Measurements from ENCODE around the gene CCBE1.

Gene CCBE1

GRCh38 chr18:59612381-59612780, 84.8 kb downstream of the CCBE1 start:
- no peak for DNase-seq

DNA sequence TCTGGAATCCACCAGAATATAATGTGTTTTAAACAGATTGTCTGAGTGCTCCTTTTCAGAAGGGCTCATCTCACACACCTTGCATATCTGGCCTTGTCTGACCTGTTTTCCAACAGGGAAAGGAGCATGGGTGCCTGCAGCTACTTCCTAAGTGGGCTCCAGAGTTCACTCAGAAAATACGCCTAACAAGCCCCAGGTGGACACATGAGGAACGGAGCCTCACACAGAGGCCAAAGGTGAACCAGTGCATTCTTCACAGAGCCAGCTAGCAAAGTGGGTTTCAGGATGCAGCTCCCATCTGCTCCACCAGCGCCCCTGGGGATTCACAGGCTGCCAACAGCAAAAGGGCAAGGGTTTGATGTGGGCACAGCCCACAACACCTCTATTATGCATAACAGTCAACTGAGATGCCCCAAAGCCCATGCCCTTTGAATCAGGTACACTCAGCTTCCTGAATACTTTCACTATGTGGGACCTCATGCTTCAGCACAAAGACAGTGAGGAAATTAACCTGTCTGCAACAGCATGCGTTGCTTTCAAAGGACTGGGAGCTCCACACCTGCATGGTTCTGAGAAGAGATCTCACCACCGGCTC, 86.6 kb downstream of the CCBE1 start:
- no peak for DNase-seq

DNA sequence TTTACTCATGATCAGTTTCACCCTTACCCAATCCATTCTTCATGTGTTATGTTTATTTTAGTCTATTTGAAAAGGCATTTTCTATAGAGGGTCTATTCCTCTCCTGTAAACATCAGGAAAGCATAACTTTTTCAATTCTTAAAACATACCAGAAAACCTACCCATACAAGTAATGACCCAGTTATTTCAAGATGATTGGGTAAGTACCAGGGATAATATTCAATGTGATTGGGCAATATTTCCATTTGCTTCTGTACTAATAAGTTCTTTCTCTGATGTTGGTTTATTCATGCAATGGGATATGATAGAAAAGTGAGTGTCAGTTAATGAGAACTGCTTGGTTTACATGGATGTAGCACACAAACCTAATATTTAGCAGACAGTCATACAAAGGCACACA, 87.6 kb downstream of the CCBE1 start:
- DNase-seq, result no peak

DNA sequence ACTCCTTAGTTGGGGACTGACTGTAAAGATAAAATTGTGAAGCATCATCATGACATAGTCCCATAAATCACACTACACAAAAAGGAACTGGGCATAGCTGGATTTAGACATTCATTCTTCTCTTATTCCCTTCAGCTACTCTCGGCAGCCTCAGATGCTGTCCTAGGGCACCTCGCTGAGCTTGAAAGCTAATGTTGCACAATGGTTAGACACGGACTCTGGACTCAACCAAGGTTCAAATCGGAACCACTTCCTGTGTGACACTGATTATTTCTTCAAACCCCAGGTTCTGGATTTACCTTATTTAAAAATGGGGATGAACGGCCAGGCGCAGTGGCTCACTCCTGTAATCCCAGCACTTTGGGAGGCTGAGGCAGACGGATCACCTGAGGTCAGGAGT, 89.8 kb downstream of the CCBE1 start:
- no peak for DNase-seq

DNA sequence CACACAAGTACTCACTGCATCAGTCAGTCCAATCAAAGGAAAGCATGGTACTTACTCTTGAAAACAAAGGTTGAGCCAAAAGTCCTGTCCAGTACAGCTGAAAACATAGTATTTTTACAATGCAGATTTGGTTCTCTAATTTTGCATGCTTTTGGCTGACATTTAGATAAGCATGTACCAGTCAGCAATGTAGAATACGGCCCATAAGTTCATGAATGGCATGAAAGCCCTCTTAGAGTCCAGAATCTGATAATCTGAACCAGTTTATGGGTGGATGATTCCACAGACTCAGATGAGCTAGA, 90.2 kb downstream of the CCBE1 start:
- DNase-seq, result no peak

DNA sequence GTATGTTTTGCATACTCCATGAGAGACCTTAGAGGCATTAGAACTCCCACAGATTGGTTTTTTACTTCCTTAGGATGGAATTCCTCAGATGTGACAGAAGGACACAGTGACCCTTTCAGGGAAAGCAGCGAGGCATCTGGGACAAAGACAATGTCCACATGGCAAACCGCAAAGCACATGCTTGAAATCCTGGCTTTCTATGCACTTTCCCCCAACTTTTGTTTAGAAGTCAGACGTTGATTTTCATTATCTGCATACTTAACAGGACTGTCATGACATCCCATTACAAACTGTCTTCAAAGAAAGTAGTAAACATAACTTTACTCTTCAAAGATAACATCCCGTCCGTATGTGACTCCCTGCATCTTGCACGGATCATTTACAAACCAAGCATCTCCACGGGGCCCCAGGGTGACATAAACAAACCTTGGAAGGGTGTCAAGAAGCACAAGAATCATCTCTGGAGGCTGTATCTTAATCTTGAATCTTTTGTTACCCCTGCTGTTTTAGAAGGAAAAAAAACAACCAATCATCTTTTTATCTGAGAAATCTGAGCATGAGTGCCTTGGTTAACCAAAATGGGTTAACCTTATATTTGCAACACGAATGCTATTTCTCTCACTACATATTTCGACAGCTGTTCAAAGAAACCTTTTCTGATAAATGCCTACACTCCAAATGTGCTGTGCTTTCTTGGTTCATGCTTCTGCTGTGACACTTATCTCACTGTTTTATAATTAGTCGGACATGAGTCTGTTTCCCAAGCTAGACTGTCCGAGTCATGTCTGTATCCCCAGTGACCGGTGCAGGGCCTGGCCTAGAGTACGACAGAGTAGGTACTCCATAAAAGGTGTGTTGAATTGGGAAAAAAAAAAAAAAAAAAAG, 90.8 kb downstream of the CCBE1 start:
- DNase-seq, result no peak

DNA sequence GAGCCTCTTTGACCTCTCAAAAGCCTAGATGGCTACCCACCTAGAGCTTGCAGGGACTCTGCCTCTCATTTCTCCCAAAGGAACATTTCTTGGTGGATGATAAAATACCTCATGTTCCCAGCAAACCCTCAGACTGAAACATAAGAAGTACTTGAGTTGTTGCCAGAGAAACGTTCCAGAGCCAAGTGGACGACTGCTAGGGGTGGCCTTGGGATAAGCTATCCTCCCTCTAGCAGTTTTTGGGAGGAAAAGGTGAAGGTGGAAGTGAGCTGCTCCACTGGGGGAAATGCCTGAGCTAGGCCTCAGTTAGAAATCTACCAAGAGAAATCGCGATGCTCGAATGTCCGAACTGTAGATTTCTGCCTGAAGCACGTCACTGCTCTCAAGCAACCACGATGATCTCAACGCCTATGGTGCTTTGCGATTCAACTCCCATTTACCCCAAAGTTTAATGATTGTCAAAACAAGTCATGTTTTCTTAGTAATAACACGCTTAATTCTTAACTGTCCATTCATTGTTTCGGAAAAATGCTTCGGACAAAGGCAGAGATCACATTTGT, 91.5 kb downstream of the CCBE1 start:
- DNase-seq, result no peak

- no peak for DNase-seq
Observed at GRCh38 chr18:59604877-59605276, 92.3 kb downstream of the CCBE1 start.

- no peak for DNase-seq
Observed at GRCh38 chr18:59597049-59597448, 100.2 kb downstream of the CCBE1 start.

DNA sequence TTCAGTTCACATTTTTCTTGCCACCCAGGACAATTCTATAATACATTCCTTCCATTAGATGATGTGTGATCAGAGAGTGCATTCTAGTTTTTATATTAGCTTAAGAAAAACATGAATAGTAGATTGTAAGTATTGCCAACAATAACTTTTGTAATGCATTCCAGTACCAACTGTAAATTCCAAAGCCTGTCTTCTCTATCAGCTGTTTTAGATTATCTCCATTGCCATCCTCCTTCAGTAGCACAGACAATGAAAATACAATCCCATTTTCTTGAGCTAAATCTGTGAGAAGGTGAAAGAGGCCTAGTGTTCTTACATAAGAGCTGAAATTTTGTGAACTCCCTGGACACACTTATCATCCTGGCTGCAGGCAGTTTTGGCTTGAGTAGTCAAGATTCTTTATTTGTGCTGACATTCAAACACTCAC, 103.9 kb downstream of the CCBE1 start:
- DNase-seq, result no peak

DNA sequence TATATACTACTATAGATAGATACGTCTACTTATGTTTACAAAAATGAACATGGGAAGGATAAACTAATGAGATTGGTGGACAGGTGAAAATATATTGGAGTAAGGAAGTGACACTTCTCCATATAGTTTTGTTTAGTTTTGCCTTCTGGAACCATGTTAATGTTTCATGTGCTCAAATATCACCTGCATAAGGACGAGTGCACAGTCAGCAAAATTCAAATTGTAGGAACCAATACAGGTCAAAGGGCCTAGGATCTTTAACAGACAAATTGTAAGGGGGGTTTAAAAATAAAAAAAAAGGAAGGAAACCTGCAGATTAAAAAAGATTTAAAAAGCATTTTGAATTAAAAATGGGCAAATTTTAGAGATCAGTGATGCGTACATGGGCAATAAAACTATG, 104.6 kb downstream of the CCBE1 start:
- DNase-seq, result no peak

DNA sequence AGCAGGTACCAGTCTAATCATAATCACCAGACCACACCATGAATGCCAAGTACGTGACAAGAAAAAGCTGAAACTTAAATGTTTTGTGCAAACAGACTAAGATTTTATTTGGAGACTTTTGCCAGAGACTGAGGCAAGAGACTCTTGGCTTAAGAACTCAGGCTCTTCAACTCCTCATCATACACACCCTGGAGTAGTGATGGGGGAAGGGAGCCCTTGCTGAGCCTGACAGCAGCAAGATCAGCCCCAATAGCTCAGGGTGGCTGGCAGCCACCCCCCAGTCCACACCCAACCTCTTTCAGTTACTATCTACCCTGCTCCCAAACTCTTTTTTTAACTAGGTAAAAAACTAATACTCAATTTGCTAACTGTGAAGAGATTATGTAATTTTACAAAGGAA, 114.8 kb downstream of the CCBE1 start:
- DNase-seq, result no peak

GRCh38 chr18:59579509-59579908, 117.7 kb downstream of the CCBE1 start:
- DNase-seq, result no peak

DNA sequence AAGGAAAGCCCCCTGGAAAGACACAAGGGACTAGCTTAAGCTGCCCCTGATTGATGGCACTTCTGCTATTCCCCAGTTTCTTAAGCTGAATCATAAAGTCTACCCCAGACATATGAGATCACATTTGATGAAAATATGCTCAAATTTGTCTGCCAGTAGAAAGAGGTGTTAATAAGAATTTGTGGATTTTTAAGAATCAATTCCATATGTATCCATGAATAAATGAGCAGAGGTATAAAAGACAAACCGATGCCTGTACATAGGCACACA, 119.9 kb downstream of the CCBE1 start:
- DNase-seq, result no peak

GRCh38 chr18:59576541-59577385, 120.5 kb downstream of the CCBE1 start:
- DNase-seq, result no peak

GRCh38 chr18:59575995-59576394, 121.2 kb downstream of the CCBE1 start:
- DNase-seq, result no peak

GRCh38 chr18:59573962-59574361, 123.3 kb downstream of the CCBE1 start:
- DNase-seq, result no peak

- DNase-seq, result no peak
Observed at GRCh38 chr18:59571902-59572301, 125.3 kb downstream of the CCBE1 start.

- DNase-seq, result no peak
Observed at GRCh38 chr18:59570796-59571195, 126.4 kb downstream of the CCBE1 start.

GRCh38 chr18:59570101-59570775, 127.0 kb downstream of the CCBE1 start:
- DNase-seq, result no peak

DNA sequence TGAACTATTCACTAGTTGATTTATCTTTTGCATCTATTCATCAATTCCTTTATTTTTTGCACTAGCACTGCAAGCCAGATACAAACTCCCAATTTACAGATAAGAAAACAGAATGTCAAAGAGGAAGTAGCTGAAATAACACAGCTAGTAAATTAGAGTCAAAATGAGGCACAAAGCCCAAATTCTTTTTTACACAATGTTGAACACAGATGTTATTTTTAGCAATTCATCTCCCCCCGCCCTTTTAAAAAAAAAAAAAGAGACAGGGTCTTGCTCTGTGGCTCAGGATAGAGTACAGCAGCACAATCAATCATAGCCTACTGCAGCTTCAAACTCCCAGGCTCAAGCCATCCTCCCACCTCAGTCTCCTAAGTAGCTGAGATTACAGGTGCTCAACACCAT, 127.8 kb downstream of the CCBE1 start:
- no peak for DNase-seq

GRCh38 chr18:59567431-59567830, 129.8 kb downstream of the CCBE1 start:
- DNase-seq, result no peak

- no peak for DNase-seq
Observed at GRCh38 chr18:59566533-59566971, 130.7 kb downstream of the CCBE1 start.

All from stimulated activated naive CD4-positive, alpha-beta T cell treated with Interleukin-2 at 50 U/mL for 16 hours (primary cell).